ENCODE data around the gene SHD.

GRCh38 chr19:4257025-4257424 is 22.0 kb upstream of the SHD start:
- TF ChIP-seq POLR2A (IDR thresholded peaks at IDR 0.05; ENCODE audit: low read depth, low read length) (no peak), EZH2 (IDR thresholded peaks at IDR 0.05; ENCODE audit: borderline replicate concordance, low read depth, low read length, severe bottlenecking) (no peak), GATA2 (IDR thresholded peaks at IDR 0.05; ENCODE audit: insufficient read depth, insufficient read length, low read depth, low read length) (no peak), POLR2AphosphoS5 (IDR thresholded peaks at IDR 0.05; ENCODE audit: insufficient read depth, low read depth, low read length) (no peak), JUN (IDR thresholded peaks at IDR 0.05; ENCODE audit: borderline replicate concordance, insufficient read depth, insufficient read length, low read depth) (no peak), MYC (IDR thresholded peaks at IDR 0.05; ENCODE audit: low read depth, low read length) (no peak)
- TF ChIP-seq, protein P1, sequence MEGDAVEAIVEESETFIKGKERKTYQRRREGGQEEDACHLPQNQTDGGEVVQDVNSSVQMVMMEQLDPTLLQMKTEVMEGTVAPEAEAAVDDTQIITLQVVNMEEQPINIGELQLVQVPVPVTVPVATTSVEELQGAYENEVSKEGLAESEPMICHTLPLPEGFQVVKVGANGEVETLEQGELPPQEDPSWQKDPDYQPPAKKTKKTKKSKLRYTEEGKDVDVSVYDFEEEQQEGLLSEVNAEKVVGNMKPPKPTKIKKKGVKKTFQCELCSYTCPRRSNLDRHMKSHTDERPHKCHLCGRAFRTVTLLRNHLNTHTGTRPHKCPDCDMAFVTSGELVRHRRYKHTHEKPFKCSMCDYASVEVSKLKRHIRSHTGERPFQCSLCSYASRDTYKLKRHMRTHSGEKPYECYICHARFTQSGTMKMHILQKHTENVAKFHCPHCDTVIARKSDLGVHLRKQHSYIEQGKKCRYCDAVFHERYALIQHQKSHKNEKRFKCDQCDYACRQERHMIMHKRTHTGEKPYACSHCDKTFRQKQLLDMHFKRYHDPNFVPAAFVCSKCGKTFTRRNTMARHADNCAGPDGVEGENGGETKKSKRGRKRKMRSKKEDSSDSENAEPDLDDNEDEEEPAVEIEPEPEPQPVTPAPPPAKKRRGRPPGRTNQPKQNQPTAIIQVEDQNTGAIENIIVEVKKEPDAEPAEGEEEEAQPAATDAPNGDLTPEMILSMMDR (IDR thresholded peaks at IDR 0.05; ENCODE audit: extremely low read depth in 1 of 2, insufficient read depth in 1 of 2, low read depth in 1 of 2, low read length in 2 of 2): no peak
- TF ChIP-seq, protein P2, sequence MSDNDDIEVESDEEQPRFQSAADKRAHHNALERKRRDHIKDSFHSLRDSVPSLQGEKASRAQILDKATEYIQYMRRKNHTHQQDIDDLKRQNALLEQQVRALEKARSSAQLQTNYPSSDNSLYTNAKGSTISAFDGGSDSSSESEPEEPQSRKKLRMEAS (IDR thresholded peaks at IDR 0.05; ENCODE audit: insufficient read depth, insufficient read length): no peak
